AG08396 (cell line): ENCODE data around the gene HSPBP1.

ENCODE experiments used
- DNase-seq: peaks from one replicate; pipeline ENCODE4 v3.0.0; 2012; ENCODE audit warnings: low spot score, mixed read lengths

HSPBP1 gene

GRCh38 chr19:55304980-55305379 is 25.1 kb upstream of the HSPBP1 start:
- no peak for DNase-seq

GRCh38 chr19:55304279-55304978 is 24.5 kb upstream of the HSPBP1 start:
- peak; percentile 51 for DNase-seq

- no peak for DNase-seq
Observed at GRCh38 chr19:55303477-55303876, 23.6 kb upstream of the HSPBP1 start.

GRCh38 chr19:55302318-55302703 is 22.4 kb upstream of the HSPBP1 start:
- DNase-seq: no peak

GRCh38 chr19:55301459-55302317 is 21.8 kb upstream of the HSPBP1 start:
- peak; percentile 99 for DNase-seq

GRCh38 chr19:55300886-55301458 is 21.1 kb upstream of the HSPBP1 start:
- DNase-seq: no peak

- DNase-seq: no peak
Observed at GRCh38 chr19:55299991-55300390, 20.1 kb upstream of the HSPBP1 start.

- no peak for DNase-seq
Observed at GRCh38 chr19:55297267-55297666, 17.4 kb upstream of the HSPBP1 start.

- no peak for DNase-seq
Observed at GRCh38 chr19:55289117-55289796, 9.3 kb upstream of the HSPBP1 start.

GRCh38 chr19:55287361-55288079 is 7.6 kb upstream of the HSPBP1 start:
- DNase-seq: no peak

GRCh38 chr19:55285229-55285890 is 5.5 kb upstream of the HSPBP1 start:
- peak; percentile 34 for DNase-seq

- DNase-seq: no peak
Observed at GRCh38 chr19:55284405-55285058, 4.6 kb upstream of the HSPBP1 start.

GRCh38 chr19:55283548-55284377 is 3.9 kb upstream of the HSPBP1 start, which contains the start of gene BRSK1:
TSS of gene BRSK1 (plus strand) at chr19:55283997. CDS start at chr19:55284443, 446 bp downstream.
- DNase-seq: peak; percentile 80

- no peak for DNase-seq
Observed at GRCh38 chr19:55279340-55279739, 570 bp downstream of the HSPBP1 start.

GRCh38 chr19:55278391-55279135 is 1.3 kb downstream of the HSPBP1 start:
- no peak for DNase-seq

- no peak for DNase-seq
Observed at GRCh38 chr19:55277494-55277893, 2.4 kb downstream of the HSPBP1 start.

- no peak for DNase-seq
Observed at GRCh38 chr19:55276720-55277430, 3.0 kb downstream of the HSPBP1 start.
